ENCODE measurements around the gene PCDHA5. TPM values are rescaled to one million over a fixed set of nuclear protein-coding genes. Genes with fewer than 3 reads are reported as not detected.

Gene PCDHA5
- total RNA-seq, 1 experiment from 2014 or later = 0.33 TPM

DNA sequence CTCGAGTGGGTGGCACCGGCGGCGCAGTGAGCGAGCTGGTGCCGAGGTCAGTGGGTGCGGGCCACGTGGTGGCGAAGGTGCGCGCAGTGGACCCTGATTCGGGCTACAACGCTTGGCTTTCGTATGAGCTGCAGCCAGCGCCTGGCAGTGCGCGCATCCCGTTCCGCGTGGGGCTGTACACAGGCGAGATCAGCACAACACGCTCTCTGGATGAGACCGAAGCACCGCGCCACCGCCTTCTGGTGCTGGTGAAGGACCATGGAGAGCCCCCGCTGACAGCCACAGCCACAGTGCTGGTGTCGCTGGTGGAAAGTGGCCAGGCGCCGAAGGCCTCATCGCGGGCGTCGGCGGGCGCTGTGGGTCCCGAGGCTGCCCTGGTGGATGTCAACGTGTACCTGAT is 2.1 kb downstream of the PCDHA5 start:
- no peak for DNase-seq
- Histone ChIP-seq H3K18ac (ENCODE audit: insufficient read length, low read depth, low read length) (no peak overlapping the region), H3K23me2 (ENCODE audit: insufficient read length, low read depth, low read length, poor library complexity, severe bottlenecking) (peaks cover 3% of the 10 kb centered on the region), H2AK5ac (ENCODE audit: insufficient read length, low read length) (no peak overlapping the region), H4K8ac (replicated peaks; ENCODE audit: insufficient read length, low read depth, low read length) (no peak overlapping the region), H4K5ac (ENCODE audit: insufficient read length, low read depth, low read length) (no peak overlapping the region), H3K79me1 (ENCODE audit: insufficient read depth, low read depth, low read length, poor library complexity, severe bottlenecking) (no peaks in the 10 kb centered on the region), H2BK120ac (ENCODE audit: low read depth, low read length, poor library complexity, severe bottlenecking) (no peak overlapping the region), H2BK12ac (ENCODE audit: insufficient read length, low read depth, low read length) (no peak overlapping the region), H3K56ac (ENCODE audit: insufficient read length, low read depth, low read length) (no peak overlapping the region), H3T11ph (ENCODE audit: low read length) (no peak overlapping the region), H2BK5ac (ENCODE audit: insufficient read length, low read length) (no peak overlapping the region), H3K9ac (ENCODE audit: extremely low read depth, insufficient read length, low read length) (no peak overlapping the region), H2BK20ac (ENCODE audit: low read depth, low read length, poor library complexity, severe bottlenecking) (no peak overlapping the region), H3K4me1 (ENCODE audit: insufficient read depth, low read length) (no peaks in the 10 kb centered on the region), H4K20me1 (ENCODE audit: control insufficient read depth, insufficient read depth, insufficient read length) (no peaks in the 10 kb centered on the region), H4K91ac (ENCODE audit: insufficient read length, low read depth, low read length) (no peak overlapping the region), H3K27ac (ENCODE audit: insufficient read length, low read depth, low read length) (no peak overlapping the region), H2BK15ac (ENCODE audit: low read depth, low read length) (no peak overlapping the region), H3K23ac (ENCODE audit: insufficient read length, low read depth, low read length) (no peak overlapping the region), H3K9me3 (ENCODE audit: control insufficient read depth, low read depth, low read length) (no peaks in the 10 kb centered on the region), H3K79me2 (ENCODE audit: insufficient read depth, low read length) (no peaks in the 10 kb centered on the region), H3K14ac (ENCODE audit: insufficient read depth, low read length) (no peak overlapping the region), H3K4ac (ENCODE audit: low read depth, low read length) (no peak overlapping the region), H3K4me2 (ENCODE audit: insufficient read depth, insufficient read length, low read length) (no peak overlapping the region), H3K27me3 (ENCODE audit: insufficient read depth, low read length) (no peaks in the 10 kb centered on the region), H2AFZ (ENCODE audit: low read length) (no peak overlapping the region)
- WGBS (ENCODE audit: extremely low coverage, insufficient read length, low lambda C conversion rate) = no CpG with 5 or more reads among the region's 38 CpGs
- H3K27me3 Mint-ChIP-seq (ENCODE audit: low read depth) = no peaks in the 10 kb centered on the region
- H3K4me1 Mint-ChIP-seq = peaks cover 0 to 4% of the 10 kb centered on the region in 2 experiments; a peak in 2 of 4 replicates
- H3K27ac Mint-ChIP-seq = no peak overlapping the region
- H3K9me3 Mint-ChIP-seq = peaks cover 5 to 17% of the 10 kb centered on the region in 2 experiments
- H3K36me3 Mint-ChIP-seq (ENCODE audit: insufficient read depth in 1 of 3, low read depth in 3 of 3) = peaks cover 10 to 21% (median 19%) of the 10 kb centered on the region in 3 experiments
- no peak overlapping the region for H3K4me3 Mint-ChIP-seq
- TF ChIP-seq, protein P1, sequence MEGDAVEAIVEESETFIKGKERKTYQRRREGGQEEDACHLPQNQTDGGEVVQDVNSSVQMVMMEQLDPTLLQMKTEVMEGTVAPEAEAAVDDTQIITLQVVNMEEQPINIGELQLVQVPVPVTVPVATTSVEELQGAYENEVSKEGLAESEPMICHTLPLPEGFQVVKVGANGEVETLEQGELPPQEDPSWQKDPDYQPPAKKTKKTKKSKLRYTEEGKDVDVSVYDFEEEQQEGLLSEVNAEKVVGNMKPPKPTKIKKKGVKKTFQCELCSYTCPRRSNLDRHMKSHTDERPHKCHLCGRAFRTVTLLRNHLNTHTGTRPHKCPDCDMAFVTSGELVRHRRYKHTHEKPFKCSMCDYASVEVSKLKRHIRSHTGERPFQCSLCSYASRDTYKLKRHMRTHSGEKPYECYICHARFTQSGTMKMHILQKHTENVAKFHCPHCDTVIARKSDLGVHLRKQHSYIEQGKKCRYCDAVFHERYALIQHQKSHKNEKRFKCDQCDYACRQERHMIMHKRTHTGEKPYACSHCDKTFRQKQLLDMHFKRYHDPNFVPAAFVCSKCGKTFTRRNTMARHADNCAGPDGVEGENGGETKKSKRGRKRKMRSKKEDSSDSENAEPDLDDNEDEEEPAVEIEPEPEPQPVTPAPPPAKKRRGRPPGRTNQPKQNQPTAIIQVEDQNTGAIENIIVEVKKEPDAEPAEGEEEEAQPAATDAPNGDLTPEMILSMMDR (conservative IDR thresholded peaks at IDR 0.05) = no peak

All from H9 (cell line).